ENCODE results near the gene CDK19.

DNA sequence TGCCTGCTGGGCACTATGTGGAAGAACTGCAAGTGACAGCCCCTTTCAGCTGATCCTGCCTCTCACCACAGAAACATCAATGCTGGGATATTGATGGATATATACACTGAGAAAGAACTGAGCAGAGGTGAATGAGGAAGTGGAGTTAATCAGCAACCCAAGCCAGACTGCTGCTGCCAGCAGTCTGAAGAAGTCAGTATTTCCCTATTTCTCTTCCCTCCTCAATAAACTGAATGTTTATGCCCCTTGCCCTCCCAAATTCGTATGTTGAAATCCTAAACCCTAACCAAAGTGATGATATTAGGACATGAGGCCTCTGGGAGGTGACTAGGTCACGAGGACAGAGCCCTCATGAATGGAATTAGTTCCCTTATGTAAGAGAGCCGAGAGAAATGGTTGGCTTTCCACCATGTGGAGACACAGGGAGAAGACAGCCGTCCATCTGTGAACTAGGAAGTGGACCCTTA, 76.3 kb downstream of the CDK19 start:
- TF ChIP-seq, protein P1, sequence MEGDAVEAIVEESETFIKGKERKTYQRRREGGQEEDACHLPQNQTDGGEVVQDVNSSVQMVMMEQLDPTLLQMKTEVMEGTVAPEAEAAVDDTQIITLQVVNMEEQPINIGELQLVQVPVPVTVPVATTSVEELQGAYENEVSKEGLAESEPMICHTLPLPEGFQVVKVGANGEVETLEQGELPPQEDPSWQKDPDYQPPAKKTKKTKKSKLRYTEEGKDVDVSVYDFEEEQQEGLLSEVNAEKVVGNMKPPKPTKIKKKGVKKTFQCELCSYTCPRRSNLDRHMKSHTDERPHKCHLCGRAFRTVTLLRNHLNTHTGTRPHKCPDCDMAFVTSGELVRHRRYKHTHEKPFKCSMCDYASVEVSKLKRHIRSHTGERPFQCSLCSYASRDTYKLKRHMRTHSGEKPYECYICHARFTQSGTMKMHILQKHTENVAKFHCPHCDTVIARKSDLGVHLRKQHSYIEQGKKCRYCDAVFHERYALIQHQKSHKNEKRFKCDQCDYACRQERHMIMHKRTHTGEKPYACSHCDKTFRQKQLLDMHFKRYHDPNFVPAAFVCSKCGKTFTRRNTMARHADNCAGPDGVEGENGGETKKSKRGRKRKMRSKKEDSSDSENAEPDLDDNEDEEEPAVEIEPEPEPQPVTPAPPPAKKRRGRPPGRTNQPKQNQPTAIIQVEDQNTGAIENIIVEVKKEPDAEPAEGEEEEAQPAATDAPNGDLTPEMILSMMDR (IDR thresholded peaks at IDR 0.05) = no peak
- no peak for TF ChIP-seq ZFX (IDR thresholded peaks at IDR 0.05; ENCODE audit: borderline replicate concordance)

All from 22Rv1 (cell line).